ENCODE measurements around the gene LGI4.
A peak's percentile ranks its signal among the peaks of the same experiment; 100 is the strongest.
"Not testable (repeated sequence)": the region's sequence is repeated elsewhere in the genome, so short reads cannot be mapped to it uniquely, and the experiment has no call there.

The LGI4 gene

DNA sequence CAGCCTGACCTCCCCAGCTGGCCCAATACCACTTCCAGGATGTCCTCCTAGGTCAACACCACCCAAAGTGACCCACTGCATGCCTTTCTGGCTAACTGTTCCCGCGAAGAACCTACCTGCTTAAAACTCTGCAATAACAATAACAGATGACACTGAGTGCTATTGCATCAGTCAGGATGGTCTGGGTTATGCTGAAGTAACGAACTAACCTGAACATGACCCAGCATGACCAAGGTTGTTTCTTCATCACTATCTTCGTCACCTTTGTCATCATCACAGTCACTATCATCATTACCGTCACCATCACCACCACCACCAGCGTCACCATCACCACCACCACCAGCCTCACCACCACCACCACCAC lies 29.8 kb downstream of the LGI4 start:
- no peak for DNase-seq

DNA sequence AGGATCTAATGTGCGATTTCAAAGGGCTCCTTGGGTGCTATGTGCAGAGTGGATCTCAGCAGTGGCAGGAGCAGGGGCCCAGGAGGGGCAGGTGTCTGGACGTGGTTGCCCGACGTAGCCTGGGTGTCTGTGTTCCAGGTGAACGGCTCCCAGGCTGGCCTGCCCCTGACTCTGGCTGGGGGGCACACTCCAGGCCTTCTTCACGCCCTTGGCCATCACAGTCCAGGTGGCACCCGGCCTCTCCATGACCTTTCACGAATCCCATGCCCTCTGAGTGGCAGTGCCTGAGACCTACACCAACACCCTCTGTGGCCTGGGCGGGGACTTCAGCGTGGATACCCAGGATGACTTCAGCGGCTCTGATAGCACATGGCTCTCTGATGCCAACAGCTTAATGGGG lies 30.5 kb downstream of the LGI4 start:
- no peak for DNase-seq

DNA sequence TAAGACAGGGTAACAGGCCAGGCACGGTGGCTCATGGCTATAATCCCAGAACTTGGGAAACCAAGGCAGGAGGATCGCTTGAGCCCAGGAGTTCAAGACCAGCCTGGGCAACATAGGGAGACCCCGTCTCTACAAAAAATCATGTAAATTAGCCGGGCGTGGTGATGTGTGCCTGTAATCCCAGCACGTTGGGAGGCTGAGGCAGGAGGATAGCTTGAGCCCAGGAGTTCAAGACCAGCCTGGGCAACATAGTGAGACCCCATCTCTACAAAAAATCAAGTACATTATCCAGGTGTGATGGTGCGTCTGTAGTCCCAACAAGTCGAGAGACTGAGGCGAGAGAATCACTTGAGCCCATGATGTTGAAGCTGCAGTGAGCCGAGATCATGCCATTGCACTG lies 31.2 kb downstream of the LGI4 start:
- DNase-seq: not testable (repeated sequence)

DNA sequence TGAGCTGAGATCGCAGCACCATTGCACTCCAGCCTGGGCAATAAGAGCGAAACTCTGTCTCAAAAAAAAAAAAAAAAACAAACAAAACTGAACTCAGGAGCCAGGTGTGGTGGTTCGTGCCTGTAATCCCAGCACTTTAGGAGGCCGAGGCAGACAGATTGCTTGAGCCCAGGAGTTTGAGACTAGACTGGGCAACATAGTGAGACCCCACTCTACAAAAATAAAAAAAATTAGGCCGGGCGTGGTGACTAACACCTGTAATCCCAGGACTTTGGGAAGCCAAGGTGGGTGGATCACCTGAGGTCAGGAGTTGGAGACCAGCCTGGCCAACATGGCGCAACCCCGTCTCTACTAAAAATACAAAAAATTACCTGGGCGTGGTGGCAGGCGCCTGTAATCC lies 32.9 kb downstream of the LGI4 start:
- DNase-seq: not testable (repeated sequence)

DNA sequence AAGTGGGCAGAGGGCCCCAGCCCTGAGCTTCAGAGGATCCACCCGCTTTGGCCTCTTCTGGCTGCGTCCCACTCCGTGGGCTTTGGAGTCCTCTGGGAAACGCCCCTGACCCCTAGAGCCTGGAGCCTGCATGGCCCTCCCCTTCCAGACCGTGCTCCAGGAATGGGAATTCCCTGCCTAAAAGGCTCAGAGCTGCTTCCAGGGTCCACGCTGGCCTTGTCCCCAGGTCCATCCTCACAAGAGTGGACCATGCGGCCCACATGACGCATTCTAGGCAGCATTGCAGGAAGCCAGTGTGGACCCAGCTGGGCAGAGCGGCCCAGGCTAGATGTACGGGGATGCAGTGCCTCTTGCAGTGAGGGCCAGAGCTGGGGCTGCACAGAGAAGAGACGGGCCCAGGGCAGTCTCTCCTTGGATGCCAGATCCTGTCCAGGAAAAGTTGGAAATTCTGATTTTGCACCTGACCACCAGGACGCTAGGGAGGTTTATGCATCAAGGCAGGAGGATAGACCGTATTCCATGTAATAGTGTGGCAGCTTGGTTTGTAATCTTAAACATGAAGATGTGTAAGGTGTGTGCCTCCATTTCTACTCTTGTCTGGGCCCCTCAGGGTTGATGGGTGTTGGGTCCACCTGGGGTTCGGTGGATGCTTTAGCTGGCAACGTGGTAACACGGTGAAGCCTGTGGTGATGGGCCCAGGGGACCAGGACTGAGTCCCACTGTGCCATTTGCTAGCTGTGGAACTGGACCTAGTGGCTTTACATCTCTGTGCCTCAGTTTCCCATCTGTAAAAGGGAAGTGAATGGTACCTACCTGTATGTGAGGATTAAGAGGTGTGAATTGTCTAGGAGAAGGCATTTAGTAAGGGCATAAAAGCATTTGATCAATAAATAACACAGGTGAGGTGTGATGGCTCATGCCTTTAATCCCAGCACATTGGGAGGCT lies 34.0 kb downstream of the LGI4 start:
- DNase-seq: no peak

DNA sequence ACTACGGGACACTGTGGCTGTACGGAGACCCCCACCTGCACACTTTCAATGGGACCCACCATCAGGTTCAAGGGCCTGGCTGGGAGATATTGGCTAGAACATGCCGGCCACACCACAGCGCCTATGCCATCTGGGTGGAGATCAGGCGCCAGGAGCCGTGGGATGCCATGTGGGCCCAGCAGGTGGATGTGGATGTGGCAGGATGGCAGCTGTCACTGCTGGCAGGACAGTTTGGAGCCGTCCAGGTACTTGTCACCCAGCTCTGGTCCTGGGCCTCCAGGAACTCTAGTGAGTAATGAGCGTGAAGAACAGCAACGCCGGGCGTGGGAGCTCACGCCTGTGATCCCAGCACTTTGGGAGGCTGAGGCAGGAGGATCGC lies 35.0 kb downstream of the LGI4 start:
- DNase-seq: no peak

DNA sequence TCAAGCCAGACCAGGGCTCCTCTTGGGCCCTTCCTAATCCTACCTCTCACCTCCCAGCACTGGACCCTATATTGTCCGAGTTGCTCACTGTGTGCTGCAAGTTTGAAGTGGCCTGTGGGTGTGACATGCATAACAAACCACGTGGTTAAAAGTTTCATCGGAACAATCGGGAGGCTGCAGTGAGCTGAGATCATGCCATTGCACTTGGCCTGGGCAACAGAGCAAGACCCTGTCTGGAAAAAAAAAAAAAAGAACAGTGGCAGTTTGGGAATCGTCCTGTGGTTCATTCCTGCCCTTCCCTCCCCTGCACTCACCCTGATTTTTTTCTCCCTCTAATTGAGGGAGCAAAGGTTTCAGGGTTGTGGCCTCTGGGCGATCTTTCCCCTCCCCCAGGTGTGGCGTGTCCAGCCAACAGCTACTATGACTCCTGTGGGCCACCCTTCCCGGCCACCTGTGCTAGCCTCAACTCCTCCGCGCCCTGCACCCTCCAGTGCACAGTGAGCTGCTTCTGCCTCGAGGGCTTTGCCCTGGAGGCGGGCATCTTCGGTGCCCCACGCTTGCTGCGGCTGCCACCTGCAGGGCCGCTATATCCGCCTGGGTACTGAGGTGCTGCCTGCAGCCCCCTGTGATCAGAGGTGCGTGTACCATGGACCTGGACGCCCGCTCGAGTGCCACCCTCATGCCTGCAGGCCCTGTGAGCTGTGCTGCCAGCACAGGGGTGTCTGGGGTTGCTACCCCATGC lies 35.5 kb downstream of the LGI4 start:
- DNase-seq: no peak

DNA sequence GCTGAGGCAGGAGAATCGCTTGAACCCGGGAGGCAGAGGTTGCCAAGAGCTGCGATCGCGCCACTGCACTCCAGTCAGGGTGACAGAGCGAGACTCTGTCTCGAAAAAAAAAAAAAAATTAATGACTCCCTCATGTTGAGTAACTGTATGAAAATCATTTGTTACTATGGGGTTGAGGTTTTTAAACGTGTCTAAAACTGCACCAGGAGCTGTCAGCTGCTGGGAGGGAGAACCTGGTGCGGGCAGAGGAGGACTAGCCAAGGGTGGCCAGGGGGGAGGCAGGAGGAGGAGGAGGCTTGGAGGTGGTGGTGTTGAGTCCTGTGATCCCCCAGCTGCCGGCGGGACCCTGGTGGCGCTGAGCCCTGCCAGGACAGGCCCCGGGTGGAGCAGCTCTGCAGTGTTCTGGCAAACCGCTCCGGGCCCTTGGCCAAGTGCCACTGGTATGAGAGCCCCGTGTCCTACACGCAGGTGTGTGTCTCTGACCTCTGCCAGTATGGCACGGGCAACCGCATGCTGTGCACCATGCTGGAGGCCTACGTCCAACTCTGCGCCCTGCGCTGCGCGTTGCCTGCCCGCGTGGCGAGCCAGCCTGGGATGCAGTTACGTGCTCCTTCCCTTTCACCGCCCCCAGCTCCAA lies 36.3 kb downstream of the LGI4 start:
- no peak for DNase-seq

DNA sequence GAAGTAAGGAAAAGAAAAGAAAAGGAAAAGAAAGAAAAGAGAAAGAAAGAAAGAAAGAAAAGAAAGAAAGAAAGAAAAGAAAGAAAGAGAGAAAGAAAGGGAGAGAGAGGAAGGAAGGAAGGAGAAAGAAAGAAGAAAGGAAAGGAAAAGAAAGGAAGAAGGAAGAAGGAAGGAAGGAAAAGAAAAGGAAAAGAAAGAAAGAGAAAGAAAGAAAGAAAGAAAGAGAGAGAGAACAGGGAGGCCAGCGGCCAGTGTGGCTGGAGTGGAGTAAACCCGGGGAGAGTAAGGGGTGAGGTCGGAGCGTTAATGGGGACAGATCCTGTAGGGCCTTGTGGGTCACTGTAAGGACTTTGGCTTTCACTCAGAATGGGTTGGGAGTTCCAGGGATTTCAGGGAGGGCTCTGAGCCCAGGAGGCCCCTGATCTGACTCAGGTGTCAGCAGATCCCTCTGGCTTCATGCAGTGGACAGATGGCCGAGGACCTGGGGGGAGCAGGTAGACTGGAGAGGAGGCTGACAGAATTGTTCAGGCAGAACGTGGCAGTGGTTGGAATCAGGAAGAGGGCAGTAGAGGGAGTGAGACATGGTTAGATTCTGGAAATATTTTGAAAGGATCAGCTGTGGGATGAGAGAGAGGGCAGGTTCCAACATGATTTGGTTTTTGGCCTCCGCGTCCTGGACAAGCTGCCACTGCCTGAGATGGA lies 39.0 kb downstream of the LGI4 start:
- DNase-seq: no peak

DNA sequence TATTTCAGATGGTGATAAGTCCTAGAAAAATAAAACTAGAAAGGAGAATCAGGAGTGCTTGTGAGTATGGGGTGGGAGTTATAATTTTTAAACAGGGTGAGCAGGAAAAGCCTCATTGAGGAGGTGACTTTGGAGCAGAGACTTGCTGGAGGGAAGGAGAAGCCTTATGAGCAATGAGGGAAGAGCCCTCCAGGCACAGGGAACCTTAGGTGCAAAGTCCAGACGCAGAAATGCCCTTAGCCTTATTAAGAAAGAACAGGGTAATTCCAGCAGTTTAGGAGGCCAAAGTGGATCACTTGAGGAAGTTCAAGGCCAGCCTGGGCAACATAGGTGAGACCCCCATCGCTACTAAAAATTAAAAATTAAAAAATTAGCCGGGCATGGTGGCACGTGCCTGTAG lies 40.2 kb downstream of the LGI4 start:
- no peak for DNase-seq

DNA sequence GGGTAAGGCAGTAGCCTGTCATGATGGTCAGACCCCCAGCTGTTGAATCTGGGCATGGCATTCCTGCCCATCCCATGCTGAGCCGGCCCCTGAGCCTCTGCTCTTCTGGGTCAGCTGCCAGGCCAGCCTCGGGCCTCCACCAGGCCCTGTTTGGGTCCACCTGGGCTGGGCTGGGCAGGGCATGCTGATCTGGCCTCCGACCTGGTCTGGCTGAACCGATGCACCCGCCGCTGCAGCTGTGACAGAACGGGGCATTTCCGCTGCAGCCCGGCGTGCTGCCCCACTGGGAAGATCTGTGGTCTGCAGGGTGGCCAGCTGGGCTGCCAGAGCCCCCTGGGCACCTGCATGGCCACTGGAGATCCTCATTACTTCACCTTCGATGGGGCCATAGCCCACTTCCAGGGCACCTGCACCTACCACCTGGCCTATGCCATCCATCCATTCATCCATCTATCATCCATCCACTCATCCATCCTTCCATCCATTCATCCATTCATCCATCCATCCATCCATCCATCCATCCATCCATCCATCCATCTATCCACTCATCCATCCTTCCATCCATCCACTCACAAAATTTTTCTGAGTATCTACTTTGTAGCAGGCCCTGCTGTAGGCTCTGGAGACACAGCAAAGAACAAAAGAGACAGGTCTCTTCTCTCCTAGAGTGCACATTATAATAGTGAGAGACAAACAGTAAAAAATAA lies 40.8 kb downstream of the LGI4 start:
- no peak for DNase-seq

DNA sequence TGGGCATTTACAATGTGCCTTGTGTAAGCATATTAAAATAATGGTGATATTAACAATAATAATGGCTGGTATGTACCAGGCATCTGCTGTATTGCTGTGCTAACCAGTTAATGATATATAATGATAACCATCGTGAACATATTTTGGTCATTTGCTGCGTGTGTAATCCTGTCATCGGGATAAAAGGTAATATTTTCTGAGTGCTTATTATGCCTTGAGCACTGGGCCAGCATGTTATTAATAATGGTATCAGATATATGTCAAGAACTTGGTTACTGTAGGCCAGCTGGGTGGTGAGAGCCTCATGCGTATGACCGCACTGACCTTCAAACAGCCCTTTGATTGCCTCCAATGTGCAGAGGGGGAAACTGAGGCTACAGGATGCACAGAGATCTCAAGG lies 41.4 kb downstream of the LGI4 start:
- DNase-seq: no peak

DNA sequence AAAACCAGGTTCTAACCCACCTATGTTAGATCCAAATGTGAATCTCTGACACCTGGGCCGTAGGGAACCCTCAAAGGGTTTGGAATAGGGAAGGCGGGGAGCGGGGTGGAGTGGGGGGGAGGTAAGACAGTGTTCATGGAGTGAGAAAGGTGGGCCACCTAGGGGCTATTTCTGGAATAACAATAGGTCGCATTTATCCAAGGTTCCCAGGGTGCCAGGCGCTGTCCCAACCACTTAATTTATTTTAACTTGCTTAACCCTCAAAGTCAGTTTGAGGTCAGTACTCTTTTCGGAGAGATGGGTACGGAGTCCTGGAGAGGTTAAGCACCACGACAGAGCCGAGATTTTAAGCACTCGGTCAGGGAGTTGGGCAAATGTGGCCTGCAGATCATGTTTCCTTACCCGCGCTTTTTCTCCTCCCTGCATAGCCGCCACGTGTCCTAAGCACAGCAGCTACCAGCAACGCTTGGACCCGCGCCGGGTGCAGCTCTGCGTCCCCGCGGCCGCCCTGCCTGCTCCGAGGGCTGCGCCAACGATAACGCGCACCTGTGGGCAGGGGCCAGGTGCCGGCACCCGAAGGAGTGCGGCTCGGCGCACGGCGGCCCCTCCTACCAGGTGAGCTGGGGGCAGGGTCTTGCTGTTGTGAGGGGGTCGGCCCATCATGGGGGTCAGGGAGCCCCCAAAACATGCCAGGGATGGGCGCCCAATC lies 44.2 kb downstream of the LGI4 start:
- peak; percentile 30 for DNase-seq

DNA sequence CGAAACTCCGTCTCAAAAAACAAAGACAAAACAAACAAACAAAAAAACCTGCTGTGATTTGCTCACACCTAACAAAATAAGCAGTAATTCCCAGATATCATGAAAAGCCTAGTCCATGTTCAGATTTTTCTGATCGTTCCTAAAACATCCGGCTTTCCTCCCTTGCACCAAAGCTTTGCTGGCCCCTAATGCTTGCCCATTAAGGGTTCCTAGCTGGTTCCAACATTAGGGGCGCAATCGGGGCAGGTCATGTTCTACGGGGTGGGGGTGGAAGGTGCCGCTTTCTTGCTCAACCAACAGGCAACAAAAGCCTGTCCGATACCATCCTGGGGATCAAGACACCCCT lies 44.7 kb downstream of the LGI4 start:
- DNase-seq: no peak

DNA sequence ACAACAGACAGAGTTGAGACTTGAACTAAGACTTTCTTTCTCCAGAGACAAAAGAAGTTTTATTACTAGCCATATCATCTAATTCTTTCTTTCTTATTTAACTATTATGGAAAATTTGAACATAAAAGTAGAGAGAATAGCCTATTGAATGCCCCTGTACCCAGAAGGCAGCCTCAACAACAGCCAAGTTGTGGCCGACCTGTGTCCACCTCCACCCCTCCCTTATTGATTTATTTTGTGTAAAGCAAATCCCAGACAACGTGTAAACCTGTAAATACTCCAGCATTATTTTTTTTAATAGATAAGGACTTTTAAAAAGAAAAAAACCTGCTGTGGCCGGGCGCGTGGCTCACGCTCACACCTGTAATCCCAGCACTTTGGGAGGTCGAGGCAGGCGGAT lies 45.3 kb downstream of the LGI4 start:
- no peak for DNase-seq

DNA sequence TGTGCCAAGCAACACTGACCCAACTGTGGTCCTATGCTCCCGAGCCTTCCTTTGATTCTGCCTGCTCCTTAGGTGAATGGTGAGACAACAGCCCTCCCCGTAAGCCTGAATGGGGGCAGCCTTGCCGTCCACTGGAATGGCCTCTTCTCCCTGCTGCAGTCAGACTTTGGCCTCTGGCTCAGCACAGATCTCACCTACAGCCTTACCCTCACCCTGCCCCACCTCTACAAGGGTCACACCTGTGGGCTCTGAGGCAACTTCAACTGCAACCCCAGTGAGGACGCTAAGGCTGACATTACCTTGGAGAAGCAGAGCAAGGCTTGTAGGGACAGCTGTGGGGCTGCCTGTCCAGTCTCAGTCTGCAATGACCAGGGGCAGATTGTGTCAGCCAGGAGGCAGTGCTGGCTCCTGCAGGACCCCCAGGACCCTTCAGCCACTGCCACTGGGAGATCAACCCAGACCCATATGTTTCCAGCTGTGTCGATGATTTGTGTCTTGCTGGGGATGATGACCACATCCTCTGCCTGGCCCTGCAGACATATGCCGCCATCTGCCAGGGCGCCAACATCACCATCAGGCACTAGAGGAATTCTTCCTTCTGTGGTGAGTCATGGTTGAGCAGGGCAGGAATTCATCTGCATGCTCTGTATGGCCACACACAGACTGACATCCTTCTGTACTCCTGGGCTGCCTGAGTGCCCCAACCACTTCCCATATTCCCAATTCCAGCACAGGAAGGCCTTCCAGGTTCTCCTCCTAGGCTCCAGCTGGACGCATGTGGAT lies 46.5 kb downstream of the LGI4 start:
- peak; percentile 86 for DNase-seq

DNA sequence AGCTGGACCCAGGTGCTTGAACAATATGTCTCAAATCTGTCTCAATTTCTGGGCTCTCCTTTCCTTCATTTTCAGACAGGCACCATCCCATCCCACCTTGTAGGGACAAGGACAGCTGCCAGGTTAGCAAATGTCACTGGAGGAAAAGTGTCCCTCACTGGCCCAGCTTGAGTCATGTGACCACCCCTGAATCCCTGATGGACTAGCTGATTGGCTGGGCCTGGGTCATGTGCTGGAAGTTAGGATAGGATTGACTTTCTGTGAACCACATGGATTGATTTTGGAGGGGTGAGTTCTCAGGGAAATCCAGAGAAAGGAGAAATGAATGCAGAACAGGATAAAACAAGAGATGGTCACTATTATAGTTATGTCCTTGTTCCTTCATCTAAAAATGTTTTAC lies 47.5 kb downstream of the LGI4 start:
- DNase-seq: no peak

DNA sequence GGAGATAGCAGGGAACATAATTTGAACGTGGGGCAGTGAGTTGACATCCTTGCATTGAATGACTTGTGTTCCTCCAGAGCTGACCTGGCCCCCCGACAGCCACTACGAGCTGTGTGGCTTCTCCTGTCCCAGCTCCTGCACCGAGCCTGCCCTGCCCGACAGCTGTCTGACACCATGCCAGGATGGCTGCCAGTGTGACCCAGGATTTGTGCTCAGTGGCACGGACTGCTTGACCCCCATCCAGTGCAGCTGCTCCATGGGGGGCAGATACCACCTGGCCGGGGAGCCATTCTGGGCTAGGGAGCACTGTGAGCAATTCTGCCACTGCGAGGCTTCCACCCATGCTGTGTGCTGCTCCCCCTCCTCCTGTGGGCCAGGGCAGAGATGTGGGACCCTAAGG lies 48.4 kb downstream of the LGI4 start:
- DNase-seq: no peak

DNA sequence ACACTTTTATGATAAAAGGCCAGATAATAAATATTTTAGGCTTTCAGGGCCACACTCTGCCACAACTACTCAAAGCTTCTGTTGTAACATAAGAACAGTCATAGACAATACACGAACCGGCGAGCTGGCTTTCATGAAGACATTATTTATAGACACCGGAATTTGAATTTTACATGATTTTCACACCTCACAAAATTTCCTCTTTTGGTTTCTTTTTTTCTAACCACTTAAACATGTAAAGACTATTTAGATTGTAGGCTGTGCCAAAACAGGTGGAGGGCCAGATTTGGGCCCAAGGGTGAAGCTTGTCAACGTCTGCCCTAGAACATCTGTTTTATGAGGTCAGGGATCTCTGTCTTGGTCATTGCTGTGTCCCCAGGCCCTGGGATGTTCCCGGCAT lies 48.9 kb downstream of the LGI4 start:
- no peak for DNase-seq

DNA sequence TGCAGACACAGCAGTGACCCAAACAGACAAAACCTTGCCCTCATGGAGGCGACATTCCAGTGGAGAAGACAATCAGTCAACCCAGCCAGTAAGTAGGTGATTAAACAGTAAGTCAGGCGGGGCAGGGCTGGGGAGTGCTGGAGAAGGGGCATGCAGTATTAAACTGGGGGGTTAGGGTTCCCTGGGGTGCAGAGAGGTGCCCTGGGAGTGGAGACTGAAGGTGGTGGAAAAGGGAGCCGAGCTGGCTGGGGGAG lies 50.4 kb downstream of the LGI4 start:
- DNase-seq: no peak

DNA sequence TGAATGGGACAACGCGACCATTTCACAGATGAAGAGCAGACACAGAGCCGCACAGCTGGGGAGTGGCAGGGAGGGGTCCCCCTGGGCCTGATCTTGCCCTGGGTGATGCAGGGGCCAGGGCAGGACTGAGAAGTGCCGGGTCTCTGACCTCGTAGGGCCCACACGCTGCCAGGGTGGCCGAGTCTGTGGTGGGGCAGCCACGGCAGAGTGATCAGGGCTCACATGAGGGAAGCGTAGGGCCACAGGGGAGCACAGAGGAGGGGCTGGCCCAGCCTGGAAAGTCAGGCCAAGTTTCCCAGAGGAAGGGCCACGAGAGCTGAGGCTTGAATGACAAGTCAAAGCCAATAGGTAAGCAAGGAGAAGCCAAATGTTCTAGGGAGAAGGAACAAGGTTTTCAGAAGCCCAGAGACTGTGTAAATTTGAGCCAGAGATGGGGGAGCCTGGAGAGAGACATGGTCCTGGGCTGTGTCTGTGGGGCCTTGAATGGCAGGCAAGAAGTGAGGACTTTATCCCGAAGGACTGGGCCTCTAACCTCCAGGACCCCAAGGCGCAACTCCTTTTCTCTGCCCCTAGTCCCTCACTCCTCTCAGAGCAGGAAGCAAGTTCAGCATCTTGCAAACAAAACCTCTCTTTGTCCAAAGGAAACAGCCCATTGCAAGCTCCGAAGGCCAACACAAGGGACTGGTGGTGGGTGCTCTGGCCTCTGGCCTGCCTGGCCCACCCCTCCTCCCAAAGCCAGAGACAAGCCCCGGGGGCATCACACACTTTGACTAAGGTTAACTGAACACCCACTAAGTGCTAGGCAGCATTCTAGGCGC lies 51.0 kb downstream of the LGI4 start:
- no peak for DNase-seq
